HG03354 (cell line): ENCODE data around the gene SIL1.

ENCODE experiments used
- ATAC-seq: cut with Tn5 transposase; IDR thresholded peaks from one replicate; pipeline ENCODE4 v1.9.1; 2021; ENCODE audit warnings: mild to moderate bottlenecking; ENCODE audit not compliant: unreplicated experiment, poor library complexity, severe bottlenecking

The SIL1 gene

DNA sequence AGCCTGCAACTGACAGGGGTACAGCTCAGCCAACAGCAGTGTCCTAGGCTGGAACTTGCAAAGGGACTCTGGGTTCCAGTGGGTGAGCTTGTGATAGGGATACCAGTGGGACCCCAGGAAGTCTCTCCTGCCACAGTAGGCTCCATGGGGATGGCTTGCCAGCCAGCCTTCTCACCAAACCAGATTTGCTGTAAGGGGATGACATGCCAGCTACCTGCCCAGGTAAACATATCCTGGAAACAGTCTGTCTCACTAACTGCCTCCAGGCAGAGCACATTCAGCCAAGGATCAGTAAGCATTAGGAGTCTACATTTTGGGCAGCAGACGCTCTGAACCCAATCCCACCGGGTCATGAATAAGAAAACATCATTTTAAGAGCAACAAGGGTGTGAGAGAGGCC lies 49.9 kb downstream of the SIL1 start:
- ATAC-seq: no peak

DNA sequence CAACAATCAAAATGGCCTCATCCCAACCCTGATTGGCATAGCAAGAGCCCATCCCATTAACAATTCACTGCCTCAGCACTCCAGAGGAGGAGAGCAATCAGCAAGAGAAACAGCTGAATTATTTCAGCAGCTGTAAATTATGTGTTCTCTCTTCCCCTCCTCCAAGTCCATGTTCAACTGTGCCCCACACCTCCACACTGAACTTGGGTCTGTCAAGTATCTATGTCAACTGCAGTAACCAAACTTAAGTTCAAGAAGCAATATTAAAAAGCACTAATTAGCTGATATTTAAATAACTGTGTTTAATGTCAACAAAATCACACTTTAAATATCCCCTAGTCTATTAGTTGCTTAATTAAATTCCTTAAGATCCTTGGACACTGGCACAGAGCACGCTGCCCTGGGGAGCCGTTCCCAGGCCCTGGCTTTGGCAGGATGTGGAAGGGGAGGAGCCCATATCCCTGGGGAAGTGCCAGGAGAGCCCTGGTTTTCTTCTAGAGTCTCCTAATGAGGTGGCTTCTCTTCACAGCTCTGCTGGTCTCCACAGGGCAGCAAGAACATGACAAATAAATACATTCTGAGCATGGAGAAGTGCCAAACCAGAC lies 50.6 kb downstream of the SIL1 start:
- ATAC-seq: no peak

DNA sequence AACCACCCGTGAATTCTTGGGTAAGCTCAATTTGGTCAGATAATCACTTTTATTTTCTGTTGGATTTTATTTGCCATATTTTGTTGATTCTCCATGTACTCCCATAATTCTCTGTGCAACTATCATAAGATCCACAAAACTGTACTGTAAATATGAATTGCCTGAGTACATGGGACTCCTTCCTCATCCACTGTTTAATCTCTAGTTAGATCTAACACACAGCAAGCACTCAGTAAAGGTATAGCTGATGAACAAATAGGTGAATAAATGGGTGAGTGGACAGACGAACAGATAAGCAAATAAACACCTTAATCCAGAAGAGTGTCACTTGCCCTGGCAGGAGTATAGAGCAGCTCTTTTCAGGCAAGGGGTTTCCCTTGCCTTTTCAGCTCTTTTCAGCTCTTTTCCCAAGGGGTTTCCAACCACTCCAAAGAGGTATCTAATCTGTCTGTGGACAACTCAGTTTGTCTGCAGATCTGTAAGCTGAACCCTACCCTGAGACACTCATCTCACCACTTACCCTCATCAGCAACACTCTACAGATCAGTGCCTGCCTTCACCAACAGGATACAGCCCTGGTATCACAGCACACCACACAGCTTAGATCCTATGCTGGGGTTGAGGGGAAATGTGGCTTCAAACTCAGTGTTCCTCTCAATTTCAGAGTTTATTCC lies 51.2 kb downstream of the SIL1 start:
- ATAC-seq: no peak

DNA sequence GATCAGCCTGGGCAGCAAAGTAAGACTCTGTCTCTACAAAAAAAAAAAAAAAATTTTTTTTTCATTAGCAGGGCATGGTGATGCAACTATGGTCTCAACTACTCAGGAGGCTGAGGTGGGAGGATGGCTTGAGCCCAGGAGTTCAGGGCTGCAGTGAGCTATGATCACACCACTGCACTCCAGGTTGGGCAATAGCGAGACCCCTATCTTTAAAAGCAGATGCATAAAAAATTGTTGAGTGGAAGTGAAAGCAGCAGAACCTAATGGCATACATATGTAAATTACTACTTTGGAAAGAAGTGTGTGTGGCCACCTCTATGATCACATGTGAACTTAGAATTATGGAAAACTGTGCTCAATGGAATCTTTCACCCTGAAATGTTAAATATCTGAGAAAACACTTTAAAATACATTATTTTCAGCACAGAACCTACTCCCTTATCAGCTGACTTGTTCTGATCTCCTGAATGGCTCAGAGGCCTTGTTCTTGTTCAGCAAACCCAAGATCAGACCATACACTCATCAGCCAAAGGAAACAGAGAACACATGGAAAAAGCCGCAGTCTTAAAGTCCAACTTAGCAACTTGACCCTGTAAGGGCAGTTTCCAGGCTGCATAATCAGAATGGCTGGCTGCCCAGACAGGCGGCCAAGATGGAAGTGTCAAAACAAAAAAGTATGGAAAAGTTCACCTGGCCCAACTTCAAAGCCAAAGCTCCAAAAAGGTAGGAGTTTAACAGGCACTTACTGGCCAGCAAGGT lies 56.5 kb downstream of the SIL1 start:
- no peak for ATAC-seq

DNA sequence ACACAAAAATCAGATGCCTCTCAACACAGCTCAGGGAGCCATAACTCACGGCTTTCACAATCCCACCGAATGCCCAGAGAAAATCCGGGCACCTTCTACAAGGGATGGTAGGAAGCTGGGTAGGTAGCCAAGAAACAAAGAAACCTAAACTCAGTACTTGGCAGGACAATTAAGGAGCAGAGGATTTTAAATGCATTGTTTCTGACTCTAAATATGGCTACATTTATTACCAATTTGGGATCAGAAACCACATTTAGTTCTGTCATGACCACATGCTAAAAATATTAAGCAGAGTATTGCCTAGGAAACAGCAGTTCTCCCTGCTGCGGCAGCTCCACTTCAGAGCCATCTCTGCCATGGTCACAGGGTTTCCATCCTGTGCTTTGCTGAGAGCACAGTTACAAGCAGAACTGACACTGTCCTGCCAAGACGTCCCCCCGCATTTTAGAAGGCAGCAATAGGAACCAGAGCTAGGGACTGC lies 57.5 kb downstream of the SIL1 start:
- no peak for ATAC-seq

DNA sequence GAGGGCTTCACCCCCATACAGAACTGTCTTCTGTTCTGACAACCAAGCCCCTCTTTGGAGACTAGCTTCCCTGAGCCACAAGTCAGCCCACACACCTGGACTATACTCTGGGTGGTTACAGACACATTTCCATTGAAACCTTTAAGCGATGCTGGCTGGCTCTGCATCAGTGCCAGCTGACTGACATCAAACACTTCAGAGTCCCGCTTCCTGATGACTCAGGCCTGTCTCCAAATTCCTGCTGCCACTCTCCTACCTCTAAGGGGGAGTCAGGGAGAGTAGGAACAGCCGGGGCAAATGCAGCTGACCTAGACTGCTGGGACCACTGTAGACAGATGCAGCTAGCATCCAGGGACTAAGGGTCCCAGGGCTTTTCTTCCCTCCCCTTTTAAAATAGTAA lies 59.4 kb downstream of the SIL1 start:
- ATAC-seq: no peak

DNA sequence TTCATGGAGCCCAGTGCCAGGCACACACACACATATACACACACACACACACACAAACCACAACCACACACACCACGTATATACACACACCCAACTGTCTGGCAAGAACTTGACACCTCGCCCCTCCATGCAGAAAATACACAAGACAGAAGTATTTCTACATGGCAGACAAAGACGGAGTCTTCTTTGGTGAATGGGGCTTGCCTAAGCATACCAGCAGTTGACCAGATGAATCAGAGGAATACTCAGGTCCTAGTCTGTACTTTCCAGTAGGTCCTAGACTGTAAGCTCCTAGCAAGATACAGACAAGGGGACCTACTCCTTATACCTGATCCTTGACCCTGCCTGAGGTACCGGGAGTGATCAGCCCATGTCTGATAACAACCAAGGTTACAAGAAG lies 60.1 kb downstream of the SIL1 start:
- ATAC-seq: no peak

DNA sequence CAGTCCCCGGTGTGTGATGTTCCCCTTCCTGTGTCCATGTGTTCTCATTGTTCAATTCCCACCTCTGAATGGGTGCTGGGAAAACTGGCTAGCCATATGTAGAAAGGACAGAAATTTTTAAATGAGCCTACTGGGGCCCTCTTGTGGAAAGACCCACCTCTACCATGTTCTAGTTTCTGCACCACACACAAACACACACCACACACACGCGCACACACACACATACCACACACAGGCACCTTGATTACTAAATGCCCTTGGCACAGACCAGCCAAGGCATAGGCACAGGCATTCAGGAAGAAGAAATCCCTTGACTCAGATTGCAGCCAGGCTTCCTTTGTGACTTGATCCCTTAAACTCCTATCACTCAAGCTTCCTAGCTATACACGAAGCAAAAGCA lies 60.5 kb downstream of the SIL1 start:
- no peak for ATAC-seq

DNA sequence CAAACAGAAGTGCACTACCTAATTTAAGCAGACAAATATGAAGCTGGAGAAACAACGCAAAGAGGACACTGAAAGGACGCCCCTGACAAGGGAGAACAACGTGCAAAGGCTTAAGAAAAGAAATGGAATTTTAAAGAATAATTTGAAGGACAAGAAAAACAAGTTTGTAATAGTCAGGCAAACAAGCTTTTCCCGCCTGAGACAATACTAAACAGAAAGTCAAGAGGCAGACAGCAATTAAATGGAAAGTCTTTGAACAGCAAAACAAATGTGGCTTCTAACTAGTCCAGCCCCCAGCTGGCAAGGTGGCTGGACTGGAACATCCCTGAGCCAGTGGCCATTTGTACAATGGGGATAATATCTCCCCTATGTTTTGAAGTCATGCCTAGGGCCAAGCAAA lies 63.3 kb downstream of the SIL1 start:
- no peak for ATAC-seq

DNA sequence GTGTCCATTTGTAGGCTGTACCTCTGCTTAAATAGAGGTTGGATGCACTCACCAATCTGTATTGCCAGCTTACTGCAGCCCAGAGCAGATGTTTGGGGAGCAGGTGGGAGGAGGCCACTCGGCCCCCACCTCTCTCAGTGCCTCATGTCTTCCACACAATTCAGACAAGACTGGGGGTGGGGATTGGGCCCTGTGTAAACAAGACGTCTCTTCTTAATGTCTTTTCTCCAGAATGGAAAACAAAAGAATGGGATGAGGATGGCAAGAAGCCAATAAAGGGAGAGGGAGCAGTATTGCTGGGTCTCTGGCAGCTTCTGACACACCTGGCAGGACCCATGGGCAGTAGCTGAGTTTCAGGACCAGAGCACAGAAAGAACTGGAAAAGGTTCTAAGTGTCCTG lies 64.9 kb downstream of the SIL1 start:
- no peak for ATAC-seq

DNA sequence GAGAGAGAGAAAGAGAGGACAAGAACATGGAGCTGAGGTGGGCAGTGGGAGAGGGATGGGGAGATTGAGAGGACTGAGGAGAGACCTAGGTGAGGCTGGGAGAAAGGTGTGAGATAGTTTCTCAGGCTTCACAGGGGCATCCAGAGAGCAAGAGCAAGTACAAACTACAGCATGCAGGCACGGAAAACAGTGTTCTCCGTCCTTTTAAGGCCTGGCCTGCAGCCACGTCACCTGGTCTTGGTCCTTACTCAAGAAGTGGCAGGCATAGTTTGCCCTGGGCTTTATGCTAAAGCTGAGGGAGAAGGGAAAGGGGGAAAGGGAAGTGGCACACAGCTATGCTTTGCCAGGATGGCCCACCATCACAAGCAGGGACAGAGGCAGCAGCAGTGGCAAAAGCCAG lies 65.7 kb downstream of the SIL1 start:
- ATAC-seq: no peak

DNA sequence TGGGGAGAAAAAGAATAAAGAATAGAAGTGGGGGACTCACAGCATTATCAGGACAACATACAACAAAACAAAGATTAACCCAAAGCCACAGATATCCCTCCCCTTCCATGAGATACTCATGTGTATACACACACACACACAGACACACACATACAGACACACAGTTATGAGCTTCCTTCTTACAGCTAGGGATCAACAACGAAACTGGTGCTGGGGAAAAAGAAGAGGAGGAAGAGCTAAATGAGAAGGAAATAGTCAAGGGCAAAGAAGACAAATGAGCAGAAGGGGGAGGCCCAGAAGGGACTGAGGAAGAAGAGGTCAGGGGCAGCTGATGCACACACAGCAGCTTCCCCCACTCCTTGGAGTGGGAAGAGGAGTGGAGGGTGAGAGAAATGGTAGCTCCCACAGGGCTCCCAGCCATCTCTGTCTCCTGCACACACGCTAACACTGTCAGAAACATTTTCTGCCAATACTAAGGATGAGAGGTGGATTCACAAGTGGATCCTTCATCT lies 66.2 kb downstream of the SIL1 start:
- ATAC-seq: no peak

DNA sequence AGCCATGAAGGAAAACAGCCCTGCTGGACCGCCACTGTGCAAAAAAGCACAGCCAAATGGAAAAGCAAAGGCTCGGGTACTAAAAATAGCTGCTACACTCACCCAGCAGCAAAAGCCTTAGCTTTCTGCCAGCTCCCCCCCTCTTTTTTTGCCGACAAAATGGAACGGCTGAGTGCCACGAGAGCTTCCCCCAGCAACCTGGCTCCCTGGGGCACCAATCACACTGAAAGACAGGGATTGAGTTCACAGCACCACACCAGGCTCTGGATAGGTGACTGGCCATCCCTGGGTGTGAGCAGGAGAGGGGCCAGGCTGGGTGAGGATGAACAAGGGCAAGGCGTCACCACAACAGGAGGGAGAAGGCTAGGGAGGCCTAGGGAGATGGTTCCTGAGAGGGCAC lies 66.7 kb downstream of the SIL1 start:
- ATAC-seq: no peak

DNA sequence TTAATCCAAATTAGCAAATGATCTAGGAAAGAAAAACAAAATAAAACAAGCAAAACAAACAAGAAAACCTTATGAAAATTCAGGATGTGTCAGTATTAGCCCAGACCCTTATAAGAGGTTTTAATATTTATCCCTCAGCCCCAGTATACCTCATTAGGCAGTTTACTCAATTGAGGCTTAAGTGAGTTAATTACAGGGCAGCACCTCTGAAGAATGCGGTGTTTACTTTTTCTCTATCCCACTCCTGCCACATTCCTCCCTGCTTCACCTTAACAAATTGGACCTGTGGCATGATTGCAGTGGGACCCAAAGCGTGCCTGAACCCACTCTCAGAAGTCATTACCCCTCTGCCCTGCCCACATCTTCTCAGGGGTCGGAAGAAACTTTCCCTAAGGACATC lies 67.1 kb downstream of the SIL1 start:
- no peak for ATAC-seq

DNA sequence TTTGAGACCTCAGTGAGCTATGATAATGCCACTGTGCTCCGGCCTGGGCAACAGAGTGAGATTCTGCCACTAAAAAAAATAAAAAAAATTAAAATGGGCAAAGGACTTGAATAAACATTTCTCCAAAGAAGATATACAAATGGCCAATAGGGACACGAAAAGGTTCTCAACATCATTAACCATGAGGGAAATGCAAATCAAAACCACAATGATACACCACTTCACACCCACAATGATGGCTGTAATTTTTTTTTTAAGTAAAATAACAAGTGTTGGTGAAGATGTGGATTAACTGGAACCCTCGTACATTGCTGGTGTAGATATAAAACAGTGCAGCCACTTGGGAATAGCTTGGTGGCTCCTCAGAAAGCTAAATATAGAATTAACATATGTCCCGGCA lies 68.0 kb downstream of the SIL1 start:
- ATAC-seq: no peak

DNA sequence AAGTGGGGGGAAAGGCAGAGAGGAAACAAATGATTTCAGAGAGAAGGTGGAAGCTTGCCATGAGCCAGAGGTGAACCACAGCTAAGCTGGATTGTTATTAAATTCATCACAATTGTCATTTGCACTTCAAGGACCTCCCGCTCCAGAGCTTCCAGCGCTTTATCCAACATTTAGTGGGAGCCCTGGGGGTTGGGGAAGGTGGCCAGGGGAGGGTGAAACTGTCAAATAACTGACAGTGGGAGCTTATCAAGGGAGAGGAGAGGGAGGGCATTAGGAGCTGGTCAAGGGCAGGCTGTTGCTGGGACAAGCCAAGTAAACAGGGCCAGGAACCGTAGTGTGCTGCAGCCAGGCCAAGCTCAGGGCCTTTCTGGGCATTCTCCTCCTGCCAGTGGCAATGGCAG lies 71.5 kb downstream of the SIL1 start:
- ATAC-seq: no peak

DNA sequence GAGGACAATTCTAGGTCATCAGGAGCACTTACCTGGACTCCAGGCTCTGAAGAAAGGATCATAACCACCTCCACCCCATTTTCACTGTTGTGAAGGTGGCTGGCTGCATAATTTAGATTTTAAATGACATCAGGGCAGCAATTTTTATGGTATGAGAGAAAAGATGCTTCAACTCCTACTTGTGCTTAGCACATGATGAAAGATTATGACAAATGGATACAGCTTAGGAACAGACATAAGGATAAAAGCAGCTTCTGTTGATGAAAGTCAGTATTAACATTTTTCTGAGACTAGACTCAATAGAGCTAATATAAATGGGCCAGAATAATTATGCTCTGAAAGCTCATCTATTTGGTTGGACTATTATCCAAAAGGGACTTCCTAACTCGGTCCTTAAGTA lies 72.2 kb downstream of the SIL1 start:
- no peak for ATAC-seq

DNA sequence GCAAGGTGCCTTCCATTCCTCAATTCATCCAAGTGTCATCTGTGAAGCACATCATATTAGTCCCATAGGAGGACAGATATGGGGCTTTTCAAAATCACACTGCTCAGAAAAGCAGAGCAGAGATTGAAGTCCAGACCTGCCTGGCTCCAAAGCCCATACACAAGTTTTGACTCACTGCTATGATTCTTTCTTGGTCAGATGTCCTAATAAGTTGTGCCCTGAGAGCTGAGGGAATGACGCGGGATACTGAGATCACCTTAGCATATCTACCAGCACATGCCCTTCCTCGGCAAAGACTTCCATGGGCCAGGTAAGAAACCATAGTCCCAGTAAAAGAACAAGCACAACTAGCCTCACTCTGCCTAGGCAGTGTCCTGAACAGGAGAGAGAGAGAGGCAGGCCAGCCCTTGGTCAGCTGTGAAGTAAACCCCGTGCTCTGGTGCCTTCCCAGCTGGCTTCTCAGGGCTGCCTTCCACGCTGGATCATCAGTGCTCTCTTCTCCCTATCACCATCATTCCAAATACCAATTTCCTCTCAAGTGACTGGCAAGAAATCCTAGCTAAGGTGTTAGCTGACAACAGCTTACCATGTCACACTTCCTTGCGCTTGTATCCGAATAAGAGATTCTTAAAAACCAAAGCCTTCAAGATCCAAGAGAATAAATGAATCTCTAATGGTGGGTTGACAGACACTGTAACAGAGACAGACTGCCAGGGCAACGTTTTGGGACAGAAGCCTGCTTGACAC lies 73.2 kb downstream of the SIL1 start:
- ATAC-seq: no peak

DNA sequence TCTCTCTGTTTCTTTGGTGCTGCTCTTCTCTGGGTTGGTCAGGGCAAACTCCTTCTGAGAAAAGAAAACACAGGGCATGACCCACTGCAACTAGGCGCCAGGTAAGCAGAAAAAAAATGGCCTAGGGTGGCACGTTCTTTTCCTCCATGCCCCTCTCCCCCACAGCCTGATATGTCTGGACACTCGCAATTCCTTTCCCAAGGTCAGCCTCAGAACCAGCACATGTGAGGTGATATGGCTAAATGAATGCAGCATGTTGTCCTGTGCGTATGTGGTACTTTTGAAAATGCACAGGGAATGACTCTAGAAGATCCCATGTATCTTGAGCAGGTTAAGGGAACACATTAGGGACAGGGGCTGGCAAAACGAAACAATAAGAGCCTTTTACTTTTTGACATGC lies 77.0 kb downstream of the SIL1 start:
- no peak for ATAC-seq

DNA sequence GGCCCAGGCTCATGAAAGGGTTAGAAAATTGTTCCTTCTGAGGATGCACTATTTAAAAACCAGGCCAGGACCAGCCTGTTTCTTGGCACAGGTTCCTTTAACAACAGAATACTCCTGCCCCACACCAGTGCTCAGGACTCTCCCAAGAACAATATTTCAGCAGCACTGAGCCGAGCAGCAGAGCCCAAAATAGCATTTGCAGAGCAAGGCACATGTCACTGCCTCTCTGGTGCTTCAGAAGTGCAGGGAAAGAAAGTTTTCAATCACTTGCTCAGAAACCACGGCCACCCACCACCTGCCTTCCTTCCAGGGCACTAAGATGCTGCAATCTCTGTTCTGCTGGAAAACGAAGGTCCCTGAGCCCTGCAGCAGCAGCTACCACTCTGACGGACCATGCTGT lies 77.6 kb downstream of the SIL1 start:
- no peak for ATAC-seq
